K562 (cell line): ENCODE results near the gene TFF2. TPM values are rescaled to one million over a fixed set of nuclear protein-coding genes. Genes with fewer than 3 reads are reported as not detected.
A peak's percentile ranks its signal among the peaks of the same experiment; 100 is the strongest.

ENCODE experiments used
- DACH1 ChIP-seq: fragments of 450-650 bp; IDR thresholded peaks from 2 replicates; pipeline ENCODE4 v1.6.1; 2018; ENCODE audit not compliant: partially characterized antibody
- FOS ChIP-seq: IDR thresholded peaks from 3 replicates; pipeline ENCODE4 v1.6.1; 2011; ENCODE audit not compliant: insufficient read length; ENCODE audit errors: extremely low read depth
- GATA2 ChIP-seq: sonication (generic); formaldehyde crosslinking; IDR thresholded peaks from 2 replicates; pipeline ENCODE4 v1.4.0; 2020; ENCODE audit warnings: mild to moderate bottlenecking, missing genetic modification reagents
- KLF1 ChIP-seq: fragments of 450-650 bp; IDR thresholded peaks from 2 replicates; pipeline ENCODE4 v1.6.1; 2016; ENCODE audit warnings: missing genetic modification characterization, missing compliant biosample characterization
- PHTF2 ChIP-seq: fragments of 250-450 bp; sonication (Bioruptor Pico); IDR thresholded peaks from 2 replicates; pipeline ENCODE4 v1.5.0; 2021; ENCODE audit warnings: mild to moderate bottlenecking
- POLR2H ChIP-seq: IDR thresholded peaks from 2 replicates; pipeline ENCODE4 v1.6.1; 2016; ENCODE audit warnings: missing genetic modification characterization, low read depth, mild to moderate bottlenecking, control low read depth, missing compliant biosample characterization, moderate library complexity
- RBM15 ChIP-seq: fragments of 200-400 bp; formaldehyde crosslinking; IDR thresholded peaks from 2 replicates; pipeline ENCODE4 v1.6.1; 2018; ENCODE audit warnings: mild to moderate bottlenecking, low read length, moderate library complexity; ENCODE audit not compliant: insufficient read depth
- TAL1 ChIP-seq: fragments of 450-650 bp; IDR thresholded peaks from 2 replicates; pipeline ENCODE4 v1.6.1; 2016; ENCODE audit warnings: mild to moderate bottlenecking
- ZNF311 ChIP-seq: fragments of 250-450 bp; sonication (Bioruptor Pico); IDR thresholded peaks from 2 replicates; pipeline ENCODE4 v1.4.0; 2020; ENCODE audit warnings: mild to moderate bottlenecking, moderate library complexity
- polyA plus RNA-seq, 8 experiments: library from polyadenylated mRNA; depleted of rRNA in 4 of 8; stranded (reverse) in 5 of 8; unstranded in 3 of 8; fragments of >200 nt; fragmentation: Nextera tagmentation in 2 of 8; fragmentation: Illumina TruSeq in 1 of 8; extraction: Ambion mirVana in 2 of 8; extraction: Trizol in 1 of 8; gene quantifications; 2 replicates each; pipeline versions ENCODE4 v1.2.1 to v1.2.3, GENCODE V29; 2011 to 2014; ENCODE audit warnings: inconsistent platforms in 1 of 8, missing spikeins in 1 of 8
- total RNA-seq, 7 experiments: library from RNA; depleted of rRNA in 6 of 7; stranded (reverse); fragments of >200 nt in 6 of 7; fragmentation: Illumina TruSeq in 2 of 7; extraction: Trizol in 2 of 7; gene quantifications; 2 replicates each; pipeline versions ENCODE4 v1.2.1 to v1.2.3, GENCODE V29; 2011 to 2021; ENCODE audit warnings: low replicate concordance in 1 of 7
- TF ChIP-seq, protein P1 (sequence below): fragments of 150-350 bp; IDR thresholded peaks from 2 replicates; pipeline ENCODE4 v1.6.1; 2014; ENCODE audit warnings: low read depth, mild to moderate bottlenecking, low read length, borderline replicate concordance
- TF ChIP-seq, protein P2 (sequence below), 2 experiments: fragments of 450-650 bp; IDR thresholded peaks; 2 replicates each; pipeline ENCODE4 v1.6.1; 2016
- TF ChIP-seq, protein P3 (sequence below), 2 experiments: IDR thresholded peaks in 1 of 2; conservative IDR thresholded peaks in 1 of 2; 2 replicates each; pipeline ENCODE4 v1.6.1; 2016; ENCODE audit warnings: low read depth in 2 of 2, mild to moderate bottlenecking in 1 of 2, missing compliant biosample characterization in 1 of 2, missing genetic modification characterization in 1 of 2, moderate library complexity in 1 of 2

The TFF2 gene
- total and polyA plus RNA-seq, 9 of the 15 experiments (the other 6 are each of a cell fraction or from before 2014, with no cell fraction given): not detected

DNA sequence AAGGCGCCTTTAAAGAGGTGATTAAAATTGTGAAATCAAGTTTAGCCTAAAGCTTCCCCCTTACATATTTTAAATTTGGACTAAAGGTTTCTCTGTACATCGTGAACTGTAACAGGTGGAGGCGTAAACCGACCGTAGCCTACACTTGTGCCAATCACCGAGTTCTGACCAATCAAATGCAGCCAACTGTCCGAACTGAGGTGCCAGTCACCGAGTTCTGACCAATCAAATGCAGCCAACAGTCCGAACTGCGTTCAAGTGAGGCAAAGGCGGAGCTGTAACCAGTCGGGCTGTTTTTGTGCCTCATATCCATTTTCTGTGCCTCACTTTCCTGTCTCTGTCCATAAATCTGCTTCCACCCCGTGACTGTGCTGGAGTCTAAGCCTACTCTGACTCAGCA, 8.1 kb upstream of the TFF2 start (continued):
- TF ChIP-seq, protein P1, sequence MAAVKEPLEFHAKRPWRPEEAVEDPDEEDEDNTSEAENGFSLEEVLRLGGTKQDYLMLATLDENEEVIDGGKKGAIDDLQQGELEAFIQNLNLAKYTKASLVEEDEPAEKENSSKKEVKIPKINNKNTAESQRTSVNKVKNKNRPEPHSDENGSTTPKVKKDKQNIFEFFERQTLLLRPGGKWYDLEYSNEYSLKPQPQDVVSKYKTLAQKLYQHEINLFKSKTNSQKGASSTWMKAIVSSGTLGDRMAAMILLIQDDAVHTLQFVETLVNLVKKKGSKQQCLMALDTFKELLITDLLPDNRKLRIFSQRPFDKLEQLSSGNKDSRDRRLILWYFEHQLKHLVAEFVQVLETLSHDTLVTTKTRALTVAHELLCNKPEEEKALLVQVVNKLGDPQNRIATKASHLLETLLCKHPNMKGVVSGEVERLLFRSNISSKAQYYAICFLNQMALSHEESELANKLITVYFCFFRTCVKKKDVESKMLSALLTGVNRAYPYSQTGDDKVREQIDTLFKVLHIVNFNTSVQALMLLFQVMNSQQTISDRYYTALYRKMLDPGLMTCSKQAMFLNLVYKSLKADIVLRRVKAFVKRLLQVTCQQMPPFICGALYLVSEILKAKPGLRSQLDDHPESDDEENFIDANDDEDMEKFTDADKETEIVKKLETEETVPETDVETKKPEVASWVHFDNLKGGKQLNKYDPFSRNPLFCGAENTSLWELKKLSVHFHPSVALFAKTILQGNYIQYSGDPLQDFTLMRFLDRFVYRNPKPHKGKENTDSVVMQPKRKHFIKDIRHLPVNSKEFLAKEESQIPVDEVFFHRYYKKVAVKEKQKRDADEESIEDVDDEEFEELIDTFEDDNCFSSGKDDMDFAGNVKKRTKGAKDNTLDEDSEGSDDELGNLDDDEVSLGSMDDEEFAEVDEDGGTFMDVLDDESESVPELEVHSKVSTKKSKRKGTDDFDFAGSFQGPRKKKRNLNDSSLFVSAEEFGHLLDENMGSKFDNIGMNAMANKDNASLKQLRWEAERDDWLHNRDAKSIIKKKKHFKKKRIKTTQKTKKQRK: no peak
- TF ChIP-seq, protein P2, sequence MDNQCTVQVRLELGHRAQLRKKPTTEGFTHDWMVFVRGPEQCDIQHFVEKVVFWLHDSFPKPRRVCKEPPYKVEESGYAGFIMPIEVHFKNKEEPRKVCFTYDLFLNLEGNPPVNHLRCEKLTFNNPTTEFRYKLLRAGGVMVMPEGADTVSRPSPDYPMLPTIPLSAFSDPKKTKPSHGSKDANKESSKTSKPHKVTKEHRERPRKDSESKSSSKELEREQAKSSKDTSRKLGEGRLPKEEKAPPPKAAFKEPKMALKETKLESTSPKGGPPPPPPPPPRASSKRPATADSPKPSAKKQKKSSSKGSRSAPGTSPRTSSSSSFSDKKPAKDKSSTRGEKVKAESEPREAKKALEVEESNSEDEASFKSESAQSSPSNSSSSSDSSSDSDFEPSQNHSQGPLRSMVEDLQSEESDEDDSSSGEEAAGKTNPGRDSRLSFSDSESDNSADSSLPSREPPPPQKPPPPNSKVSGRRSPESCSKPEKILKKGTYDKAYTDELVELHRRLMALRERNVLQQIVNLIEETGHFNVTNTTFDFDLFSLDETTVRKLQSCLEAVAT (IDR thresholded peaks at IDR 0.05): no peak
- TF ChIP-seq POLR2H (no peak), GATA2 (CRISPR knock-in tag) (no peak), DACH1 (no peak), KLF1 (no peak), TAL1 (no peak), RBM15 (no peak), FOS (peak; percentile 29), PHTF2 (no peak), ZNF311 (CRISPR knock-in tag) (no peak)
- TF ChIP-seq, protein P3, sequence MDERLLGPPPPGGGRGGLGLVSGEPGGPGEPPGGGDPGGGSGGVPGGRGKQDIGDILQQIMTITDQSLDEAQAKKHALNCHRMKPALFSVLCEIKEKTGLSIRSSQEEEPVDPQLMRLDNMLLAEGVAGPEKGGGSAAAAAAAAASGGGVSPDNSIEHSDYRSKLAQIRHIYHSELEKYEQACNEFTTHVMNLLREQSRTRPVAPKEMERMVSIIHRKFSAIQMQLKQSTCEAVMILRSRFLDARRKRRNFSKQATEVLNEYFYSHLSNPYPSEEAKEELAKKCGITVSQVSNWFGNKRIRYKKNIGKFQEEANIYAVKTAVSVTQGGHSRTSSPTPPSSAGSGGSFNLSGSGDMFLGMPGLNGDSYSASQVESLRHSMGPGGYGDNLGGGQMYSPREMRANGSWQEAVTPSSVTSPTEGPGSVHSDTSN (CRISPR knock-in tag; IDR thresholded peaks at IDR 0.05; ENCODE audit: low read depth): peak; percentile 72
- TF ChIP-seq, protein P3 (tag; conservative IDR thresholded peaks at IDR 0.05; ENCODE audit: low read depth): peak; percentile 91
